Epidermal melanocyte (primary cell): Measurements from ENCODE around the gene SGTB.
"Not testable (repeated sequence)": the region's sequence is repeated elsewhere in the genome, so short reads cannot be mapped to it uniquely, and the experiment has no call there.

ENCODE experiments used
- DNase-seq: peaks from one replicate; pipeline ENCODE4 v3.0.0; 2011; ENCODE audit warnings: low spot score; ENCODE audit not compliant: insufficient read length

The SGTB gene

DNA sequence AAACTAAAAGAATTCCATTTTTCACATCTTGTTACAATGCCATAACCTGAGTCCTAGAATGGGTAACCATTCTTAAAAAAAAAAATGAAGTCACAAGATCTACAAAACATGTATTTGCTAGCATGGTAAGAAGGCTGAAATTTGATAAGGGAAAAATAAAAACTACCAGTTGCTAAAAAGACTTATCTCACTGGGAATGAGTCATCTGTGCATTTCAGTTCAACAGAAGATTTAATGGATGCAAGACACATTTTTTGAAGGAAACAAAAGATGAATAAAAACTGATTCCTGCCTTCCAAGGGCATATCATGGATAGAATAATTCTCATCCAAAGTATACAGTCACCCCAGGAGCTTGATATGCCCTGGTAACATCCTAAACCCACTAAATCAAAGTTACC lies 47.2 kb downstream of the SGTB start:
- no peak for DNase-seq

DNA sequence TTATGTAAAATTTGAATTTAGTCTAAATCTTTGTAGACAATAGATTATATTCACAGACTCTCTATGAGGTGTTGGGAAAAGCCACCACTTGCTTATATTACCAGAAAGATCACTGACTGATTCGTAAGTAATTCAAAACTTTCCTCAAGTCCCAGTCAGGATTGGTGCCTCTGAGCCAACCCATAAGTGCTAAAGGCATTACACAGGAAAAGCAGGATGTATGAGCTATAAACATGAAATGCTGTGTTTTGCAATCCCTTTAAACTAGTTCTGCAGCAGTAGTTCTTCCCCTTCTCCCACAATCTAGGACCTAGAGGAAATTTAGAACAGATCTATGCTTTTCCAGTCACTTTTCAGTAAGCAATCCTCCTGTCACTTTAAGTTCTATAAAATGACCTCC lies 49.1 kb downstream of the SGTB start:
- DNase-seq = no peak

DNA sequence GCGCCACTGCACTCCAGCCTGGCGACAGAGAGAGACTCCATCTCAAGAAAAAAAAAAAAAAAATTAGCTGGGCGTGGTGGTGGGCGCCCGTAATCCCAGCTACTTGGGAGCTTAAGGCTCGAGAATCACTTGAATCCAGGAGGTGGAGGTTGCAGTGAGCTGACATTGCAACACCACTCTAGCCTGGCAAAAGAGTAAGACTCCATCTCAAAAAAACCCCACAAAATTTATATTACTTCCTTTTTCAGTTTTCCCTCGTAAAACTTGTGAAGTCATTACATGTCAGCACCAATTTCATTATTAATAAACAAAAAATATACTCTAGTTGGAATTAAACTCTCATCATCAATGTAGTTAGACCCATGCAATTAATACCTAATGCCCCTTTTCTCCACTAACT lies 53.2 kb downstream of the SGTB start:
- DNase-seq = no peak

DNA sequence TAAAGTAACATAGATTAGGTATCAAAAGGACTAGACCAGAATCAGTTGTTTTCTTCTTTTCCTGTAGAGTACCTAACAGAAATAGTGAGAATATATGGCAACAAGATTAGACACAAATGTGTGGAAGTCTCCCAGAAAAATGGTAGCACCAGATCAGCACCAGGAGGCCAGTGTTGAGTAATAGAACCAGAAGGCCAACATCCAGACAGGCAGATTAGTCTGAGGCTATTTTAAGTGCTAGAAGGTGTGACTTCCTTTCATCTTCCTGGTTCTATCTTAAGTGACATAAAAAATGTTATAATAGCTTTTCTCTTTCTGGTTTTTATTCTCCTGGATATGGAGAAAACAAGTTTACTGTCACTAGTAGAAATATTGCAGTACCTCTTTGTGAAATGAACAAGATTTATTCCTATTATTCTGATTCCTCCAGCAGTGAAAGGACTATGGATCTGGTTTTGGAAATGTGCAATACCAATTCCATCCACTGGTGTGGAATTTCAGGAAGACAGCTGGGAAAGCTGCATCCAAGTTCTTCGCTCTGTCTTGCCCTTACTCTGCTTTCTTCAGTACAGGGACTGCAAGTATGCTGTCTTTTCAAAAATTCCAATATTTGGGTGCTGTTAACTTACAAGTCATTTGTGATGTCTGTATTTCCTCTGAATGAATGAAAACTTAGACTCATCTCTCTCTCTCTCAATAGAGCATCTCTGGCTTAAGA lies 57.9 kb downstream of the SGTB start:
- DNase-seq = no peak

DNA sequence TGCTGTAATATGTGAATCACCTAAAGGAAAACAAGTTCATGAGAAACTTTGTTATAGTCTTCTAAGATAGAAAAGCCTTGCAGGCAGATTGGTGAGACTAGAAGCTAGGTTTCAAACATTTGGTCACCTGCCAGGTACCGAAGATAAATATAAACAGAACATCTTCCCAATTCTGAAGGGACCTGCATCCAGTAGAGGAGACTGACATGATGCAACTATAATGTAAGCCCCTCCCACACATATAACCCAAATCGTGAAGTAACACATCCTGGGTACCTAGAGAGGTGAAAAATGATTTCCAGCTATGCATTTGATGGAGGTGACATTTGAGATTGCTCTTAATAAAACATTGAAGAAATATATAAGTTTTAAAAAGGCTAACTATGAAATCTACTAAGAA lies 67.2 kb downstream of the SGTB start:
- DNase-seq = no peak

DNA sequence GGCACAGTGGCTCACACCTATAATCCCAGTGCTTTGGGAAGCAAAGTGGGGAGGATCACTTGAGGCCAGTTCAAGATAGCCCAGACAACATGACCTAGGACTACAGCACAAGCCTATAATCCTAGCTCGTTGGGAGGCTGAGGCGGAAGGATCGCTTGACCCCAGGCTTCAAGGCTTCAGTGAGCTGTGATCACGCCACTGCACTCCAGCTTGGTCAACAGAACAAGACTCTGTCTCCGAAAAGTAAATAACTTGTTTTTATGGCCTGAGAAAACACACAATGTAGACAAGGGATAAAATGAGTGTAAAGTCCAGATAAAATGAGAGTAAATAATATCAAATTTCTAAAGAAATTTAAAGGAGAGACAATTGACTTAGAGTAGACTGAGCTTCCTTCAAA lies 70.8 kb downstream of the SGTB start:
- DNase-seq = no peak

DNA sequence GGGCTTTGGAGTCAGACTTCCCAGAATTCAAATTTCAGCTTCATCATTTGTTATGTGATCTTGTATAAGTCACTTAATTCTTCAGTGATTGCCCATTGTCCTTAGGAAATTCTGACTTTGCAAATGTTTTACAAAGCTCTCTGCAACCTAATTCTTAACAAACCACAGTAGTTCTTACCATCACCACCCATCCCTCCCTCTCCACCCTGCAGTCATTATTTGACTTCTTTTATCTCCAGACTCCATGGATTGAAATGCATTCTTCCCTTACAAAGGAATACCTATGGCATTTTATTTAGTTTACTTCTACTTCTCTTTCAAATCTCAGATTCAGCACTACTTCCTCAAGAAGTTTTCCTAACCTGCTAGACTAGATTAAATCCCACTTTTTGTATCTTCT lies 74.0 kb downstream of the SGTB start:
- DNase-seq = no peak

DNA sequence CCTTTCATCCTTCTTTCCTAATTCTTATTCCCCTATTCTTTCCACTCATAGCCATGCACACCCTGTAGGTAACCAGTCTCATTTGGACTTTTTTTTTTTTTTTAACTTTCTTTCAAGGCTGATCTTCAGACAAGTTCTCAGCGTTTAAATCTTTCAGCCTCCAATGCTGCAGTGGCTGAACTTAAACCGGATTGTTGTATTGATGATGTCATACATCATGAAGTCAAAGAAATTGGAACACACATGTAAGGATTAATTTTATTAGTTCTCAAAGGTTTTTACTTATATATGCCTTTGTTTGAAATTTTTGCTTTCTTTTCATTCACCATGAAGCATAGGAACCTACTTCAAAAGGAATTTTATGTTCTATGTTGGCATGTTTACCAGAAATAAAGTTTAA lies 75.0 kb downstream of the SGTB start:
- DNase-seq = no peak

DNA sequence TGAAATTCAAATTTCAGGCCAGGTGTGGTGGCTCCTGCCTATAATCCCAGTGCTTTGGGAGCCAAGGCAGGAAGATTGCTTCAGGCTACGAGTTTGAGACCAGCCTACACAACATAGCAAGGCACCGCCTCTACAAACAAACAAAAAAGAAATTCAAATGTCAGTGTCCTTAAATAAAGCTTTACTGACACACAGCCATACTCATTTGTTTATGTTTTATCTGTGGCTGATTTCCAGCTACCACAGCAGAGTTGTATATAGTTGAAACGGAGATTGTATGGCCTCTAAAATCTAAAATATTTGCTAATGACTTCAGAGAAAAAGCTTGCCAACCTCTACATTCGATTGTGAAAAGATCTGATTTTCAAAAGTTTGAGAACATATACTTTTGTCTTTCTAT lies 81.7 kb downstream of the SGTB start:
- no peak for DNase-seq

DNA sequence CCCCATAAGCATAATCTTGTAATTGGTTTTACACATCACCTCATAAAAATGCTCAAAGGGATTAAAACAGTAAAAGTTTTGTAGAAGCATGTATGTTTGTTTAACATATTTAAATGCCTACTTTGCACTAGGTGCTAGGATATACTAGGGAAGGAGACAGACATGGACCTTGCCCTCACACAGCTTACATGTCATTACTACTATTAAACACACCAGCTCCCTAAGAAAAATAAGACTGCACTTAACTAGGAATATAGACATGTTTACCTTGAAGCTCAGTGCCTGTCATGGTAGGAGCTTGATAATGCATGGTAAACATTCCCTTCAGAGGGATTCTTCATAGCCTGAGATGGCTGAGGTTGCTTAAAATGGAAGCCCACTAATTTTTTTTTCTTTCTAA lies 90.9 kb downstream of the SGTB start:
- DNase-seq = no peak

DNA sequence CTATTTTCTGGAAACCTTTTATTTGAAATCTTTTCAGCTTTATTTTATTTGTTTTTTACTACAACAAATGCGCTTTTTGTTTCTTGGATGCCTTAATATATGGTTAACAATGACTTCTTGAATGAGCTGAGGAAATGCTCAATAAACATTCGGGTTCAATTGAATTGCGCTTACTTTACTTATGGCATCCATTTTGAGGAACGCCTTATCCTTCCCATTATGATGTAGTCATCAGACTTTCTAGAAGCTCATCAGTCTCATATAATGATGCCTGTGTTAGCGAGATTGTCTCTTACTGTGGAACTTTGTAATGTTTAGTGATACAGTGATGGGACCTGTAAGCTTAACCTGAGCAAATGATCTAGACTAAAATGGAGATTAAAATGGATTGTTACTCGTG lies 96.2 kb downstream of the SGTB start:
- DNase-seq = no peak

DNA sequence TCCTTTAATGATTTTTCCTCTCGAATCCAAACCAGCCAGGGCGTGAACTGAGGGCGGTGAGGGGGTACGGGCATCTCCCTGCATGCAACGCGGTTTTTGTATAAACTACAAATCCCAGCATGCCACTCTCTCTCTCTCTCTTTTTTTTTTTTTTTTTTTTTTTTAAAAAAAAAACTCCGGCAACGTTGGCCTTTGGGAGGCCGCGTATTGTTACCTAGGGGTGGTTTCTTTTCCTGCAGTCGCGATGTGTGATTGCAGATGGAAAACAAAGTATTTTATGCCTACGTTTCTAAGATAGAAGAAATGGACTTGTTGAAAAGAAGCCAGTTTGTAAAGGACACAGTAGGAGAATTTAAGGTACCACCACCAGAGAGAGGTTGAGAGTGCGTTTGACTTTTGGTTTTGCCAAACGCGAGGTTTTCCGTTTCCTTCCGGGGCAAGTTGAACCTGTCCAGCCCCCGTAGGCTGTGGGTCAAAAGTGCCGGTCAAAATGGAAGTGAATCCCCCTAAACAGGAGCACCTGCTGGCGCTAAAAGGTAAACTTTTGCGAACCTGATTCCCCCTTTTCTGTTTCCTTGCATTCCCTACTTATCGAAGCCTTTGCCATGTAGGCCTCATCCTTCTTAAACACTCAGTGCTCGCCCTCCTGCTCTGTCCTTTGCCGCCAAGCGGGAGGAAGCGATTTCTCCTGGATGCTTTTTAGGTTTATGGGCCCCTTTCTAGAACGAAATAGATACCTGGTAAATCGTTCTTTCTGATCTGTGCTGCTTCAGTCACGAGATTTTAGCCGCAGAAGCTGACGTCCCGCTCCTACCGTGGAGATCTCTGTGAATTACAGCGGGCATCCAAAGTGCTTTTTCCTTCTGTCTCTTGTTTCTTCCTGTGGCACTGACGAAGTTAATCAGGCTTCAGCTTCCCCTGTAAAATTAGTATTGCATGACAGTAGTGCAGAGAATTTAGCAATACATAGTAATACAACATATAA lies 97.0 kb downstream of the SGTB start, which contains the start of the genes SHLD3 and TRAPPC13:
SHLD3 (plus strand) TSS at position 457 of the 985 bp plus-strand sequence. CDS start 4,561 bp downstream, outside the sequence.
TRAPPC13 (plus strand) TSS at position 457 of the 985 bp plus-strand sequence; CDS start at position 491, 34 bp downstream.
- DNase-seq = peak; percentile 27

DNA sequence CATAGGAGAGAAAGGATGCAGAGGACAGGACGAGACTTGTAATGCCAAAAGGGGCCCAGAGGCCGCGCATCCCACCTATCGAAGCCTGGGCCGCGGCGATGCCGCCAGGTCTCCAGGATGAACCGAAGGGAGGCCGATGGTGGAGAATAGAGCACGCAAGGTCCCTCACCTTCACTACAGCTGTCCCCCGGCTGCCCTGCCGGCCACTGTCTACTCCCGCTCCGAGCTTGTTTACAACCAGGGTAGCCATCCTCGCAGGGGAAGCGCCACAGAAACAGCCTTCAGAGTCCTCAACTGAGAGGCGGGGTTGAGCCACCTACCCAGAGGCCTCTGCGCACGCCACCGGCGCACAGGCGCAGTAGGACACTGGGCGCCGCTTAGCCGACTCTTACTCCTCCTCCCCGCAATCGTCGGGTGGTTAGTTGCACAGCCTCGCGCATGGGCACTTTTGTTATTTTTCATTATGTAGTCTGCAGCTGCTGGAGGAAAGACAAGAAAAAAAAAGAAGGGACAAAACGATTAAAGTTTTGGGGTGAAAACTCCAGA lies 97.8 kb downstream of the SGTB start, which contains the start of gene TRIM23:
TRIM23 (minus strand) TSS at position 309 of the 546 bp plus-strand sequence; CDS start at position 250, 59 bp downstream.
- peak; percentile 76 for DNase-seq

DNA sequence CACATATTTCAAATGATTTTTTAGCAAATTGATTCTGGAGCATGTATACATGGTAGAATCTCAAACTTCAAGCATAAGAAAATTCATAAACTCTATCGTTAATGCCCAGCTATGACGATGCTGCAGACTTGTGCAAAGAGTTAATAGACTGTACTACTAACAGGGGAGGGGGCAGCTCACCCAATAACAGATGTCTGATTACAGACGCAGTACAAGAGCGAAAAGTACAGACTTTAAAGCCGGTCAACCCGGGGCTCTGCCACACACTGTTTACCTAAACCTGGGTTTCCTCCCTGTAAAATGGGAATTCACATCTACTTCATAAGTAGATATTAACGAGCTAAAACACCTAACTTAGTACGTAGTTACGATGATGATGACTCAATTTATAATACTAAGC lies 98.4 kb downstream of the SGTB start:
- DNase-seq = no peak

DNA sequence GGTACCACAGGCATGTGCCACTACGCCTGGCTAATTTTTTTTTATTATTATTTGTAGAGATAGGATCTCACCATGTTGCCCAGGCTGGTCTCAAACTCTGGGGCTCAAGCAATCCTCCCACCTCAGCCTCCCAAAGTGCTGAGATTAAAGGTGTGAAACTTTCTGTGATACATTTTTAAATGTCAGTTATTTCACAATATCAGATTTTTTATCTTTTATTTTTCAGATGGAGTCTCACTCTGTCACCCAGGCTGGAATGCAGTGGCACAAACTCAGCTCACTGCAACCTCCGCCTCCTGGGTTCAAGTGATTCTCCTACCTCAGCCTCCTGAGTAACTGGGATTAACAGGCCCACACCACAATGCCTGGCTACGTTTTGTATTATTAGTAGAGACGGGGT lies 99.9 kb downstream of the SGTB start:
- not testable (repeated sequence) for DNase-seq

DNA sequence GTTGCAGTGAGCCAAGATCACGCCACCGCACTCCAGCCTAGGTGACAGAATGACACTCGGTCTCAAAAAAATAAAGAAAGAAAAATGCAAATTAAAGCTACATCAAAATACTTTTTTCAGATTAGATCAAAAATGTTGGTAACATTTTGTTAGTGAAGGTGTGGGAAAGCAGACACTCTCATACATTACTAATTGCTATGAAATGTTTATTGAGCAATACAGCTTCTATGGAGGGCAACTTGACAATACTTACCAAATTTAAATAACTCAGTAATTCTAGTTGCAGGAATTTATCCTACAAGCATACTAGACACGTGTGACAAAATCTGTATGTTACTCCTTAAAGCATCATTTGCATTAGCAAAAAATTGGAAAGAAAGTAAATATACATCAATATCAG lies 101.9 kb downstream of the SGTB start:
- no peak for DNase-seq
